NCI-H2196 treated with DMSO at 0.1 percent for 48 hours (cell line): ENCODE results near the gene WNT4.
"Not testable (repeated sequence)": the region's sequence is repeated elsewhere in the genome, so short reads cannot be mapped to it uniquely, and the experiment has no call there.

Experiments
- DNase-seq: peaks from one replicate; lab custom pipeline; 2025; ENCODE audit not compliant: unreplicated experiment; lab: John Stamatoyannopoulos, UW

WNT4 gene

DNA sequence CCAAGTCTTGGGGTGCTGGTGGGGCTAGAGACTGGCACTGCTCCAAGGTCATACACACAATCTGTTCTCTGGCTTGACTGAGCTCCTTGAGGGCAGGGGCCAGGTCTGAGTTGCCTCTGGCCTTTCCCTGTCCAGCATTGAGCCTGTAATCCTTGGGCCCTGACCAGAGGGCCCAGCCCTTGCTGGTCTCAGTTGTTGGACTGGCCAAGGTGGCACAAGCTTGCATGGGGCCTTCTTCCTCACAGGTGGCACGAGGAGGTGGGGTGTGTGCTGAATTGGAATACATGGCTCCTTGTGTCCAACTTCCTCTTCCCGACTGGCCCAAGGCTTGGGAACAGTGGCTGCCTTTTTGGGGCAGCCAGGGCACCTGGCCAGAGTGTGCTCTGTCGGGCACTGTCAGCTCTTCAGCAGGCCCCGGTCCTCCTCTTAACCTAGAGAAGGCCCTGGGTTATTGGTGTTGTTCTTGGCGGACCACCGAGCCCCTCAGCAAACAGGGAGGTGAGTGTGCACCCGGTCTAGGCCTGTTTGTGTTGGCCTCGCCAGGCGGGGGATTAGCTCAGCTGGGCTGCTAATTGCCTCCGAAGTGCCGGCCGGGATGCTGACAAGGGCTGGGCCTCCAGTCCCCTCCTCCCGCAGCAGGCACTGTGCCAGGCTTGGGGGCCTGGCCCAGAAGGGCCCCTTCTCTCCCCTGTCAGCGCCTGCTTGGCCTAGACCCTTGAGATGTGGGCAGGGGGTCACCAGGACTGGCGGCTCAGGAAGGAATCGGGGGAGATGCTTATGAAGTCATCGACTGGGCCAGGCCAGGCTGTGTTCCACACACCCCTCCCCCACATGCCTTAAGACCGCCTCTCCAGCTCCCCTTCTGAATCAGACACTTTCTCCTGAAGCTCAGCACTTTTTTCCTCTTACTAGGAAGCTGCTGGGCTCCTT lies 28.5 kb downstream of the WNT4 start:
- no peak for DNase-seq

DNA sequence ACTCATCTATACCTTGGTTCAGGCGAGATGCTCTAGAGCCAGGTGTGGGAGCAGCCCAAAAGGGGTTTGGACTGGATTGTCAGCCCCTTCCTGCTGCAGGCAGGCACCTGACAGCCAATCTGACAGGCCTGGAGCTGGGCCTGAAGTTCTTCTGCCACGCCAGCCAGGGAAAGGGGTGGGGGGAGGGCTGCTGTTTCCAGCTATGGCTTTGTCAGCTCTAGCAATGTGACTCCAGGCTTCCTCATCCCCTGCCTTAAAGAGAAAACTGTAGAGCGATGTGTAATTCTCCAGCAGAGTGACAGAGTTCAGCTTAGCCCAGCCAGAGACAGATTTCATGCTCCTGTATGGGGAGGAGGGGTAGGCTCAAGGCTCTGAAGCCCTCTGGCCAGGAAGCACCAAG lies 30.3 kb downstream of the WNT4 start:
- DNase-seq: no peak

DNA sequence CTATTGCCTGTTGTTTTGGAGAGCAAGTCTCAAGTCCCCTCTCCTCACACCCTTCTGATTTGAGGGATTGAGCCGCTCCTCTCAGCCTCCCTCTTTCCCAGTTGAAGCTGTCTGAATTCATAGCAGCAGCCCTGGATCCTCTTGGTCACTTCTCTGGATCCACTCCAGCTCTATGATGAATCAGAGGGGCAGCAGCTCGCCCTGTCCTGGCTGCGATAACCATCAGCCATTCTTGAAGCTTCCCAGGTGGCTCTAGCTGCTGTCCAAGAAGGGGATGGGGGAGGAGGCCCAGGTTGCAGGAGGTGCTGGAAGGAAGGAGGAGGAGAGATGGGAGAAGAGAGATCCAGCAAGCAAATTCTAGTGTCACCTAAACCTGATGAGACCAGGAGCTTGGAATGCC lies 31.3 kb downstream of the WNT4 start:
- no peak for DNase-seq

DNA sequence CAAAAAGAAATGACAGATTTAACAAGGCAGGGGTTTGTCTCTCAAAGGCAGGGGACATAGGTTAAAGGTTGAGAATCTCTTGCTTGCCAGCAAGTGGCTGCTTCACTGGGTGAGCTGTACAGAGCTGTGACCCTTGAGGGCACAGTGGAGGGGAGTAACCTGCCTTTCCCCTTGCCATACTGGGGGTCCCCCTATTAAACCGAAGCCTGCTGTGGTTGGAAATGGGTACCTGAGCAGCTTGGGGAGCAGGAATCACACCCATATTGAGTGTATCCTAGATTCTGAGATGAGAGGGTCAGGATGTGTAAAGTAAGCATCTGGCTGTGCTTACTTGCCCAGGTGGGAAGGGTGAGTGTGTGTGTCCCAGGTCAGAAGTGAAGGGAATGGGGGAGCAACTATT lies 31.8 kb downstream of the WNT4 start:
- DNase-seq: no peak

DNA sequence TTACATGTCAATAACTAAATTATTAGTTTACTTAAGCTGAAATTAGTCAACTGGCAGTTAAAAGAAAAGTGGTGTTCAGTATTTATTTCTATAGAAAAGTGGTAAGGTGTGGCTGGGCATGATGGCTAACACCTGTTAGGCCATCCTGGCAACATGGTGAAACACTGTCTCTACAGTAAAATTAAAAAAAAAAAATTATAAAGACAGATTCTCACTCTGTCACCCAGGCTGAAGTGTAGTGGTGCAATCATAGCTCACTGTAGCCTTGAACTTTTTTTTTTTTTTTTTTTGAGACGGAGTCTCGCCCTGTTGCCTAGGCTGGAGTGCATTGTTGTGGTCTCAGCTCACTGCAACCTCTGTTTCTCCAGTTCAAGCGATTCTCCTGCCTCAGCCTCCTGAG lies 32.9 kb downstream of the WNT4 start:
- DNase-seq: no peak

DNA sequence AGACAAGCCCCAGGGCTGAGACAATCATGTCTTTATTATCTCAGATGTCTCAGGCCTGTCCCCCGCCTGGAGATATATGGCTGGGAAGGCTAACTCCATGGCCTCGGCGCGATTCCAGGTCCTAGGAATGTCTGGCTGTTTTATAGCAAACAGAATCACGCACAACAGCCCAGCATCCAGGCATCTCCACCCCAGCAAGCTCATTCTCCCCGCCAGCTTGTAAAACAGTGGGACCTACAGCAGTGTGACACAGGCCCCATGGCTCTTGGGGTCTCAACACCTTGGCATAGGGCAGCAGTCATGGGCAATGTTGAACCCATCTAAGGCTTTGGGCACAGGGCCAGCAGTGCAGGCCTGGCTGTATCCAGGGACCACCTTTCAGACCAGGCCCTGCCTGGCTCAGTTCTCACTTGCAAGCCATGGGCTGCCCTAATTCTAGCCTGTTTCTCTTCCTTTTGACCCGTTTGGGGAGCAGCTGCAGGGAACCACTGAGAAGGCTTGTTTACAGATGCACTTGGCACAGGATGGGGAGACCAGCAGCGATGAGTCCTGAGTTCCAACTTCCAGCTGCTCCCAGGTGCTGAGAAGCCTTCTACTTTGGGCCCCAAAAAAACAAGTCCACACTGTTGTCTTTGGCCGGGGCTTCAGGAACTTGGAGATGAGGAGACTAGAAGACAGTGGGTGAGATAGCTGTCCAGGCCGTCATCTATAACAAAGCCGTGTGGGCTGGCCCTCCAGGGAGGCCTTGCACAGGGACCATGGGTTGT lies 34.4 kb downstream of the WNT4 start:
- DNase-seq: no peak

DNA sequence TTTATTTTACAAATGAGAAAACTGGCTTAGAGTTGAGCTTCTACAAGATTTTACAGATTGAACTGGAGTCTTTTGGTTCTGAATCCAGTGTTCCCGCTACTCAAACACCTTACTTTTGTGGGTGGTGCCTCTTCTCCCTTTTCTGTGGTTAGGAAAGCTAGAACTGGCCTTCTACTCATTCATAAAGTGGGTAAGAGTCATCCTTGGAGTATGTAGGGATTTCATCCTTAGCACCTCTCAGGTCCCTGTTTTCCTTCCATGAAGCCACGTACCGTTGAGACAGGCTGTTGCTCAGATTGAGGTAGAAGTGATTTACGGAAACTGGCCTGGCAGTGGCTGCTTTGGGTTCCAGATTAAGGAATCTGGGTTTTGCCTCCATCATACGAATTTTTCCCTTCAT lies 35.8 kb downstream of the WNT4 start:
- DNase-seq: no peak

DNA sequence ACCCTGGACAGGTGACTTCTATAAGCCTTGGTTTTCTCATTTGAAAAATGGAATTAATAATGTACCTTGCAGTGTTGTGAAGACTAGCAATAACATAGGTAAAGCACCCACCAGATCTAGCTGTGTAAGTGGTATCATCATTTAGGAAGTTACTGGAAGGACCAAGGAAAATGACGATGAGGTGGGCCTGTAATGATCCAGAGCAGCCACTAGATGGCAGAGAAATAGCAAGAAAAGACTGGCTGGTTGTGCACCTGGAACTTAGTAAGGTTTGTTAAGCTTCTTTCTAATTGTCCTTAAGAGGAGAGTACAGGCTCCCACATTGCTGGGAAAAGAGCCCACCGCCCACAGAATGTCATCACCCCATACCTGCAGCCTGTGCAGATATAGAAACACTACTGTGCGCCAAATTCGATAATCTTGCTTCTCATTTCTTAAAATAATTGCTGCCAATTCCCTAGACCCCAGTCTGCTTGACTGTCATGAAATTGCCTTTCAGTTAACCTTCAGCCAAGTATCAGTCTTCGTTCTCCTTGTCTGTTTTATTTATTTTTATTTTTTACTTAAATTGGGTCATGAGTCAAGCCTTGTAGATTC lies 37.2 kb downstream of the WNT4 start:
- DNase-seq: peak; percentile 46

DNA sequence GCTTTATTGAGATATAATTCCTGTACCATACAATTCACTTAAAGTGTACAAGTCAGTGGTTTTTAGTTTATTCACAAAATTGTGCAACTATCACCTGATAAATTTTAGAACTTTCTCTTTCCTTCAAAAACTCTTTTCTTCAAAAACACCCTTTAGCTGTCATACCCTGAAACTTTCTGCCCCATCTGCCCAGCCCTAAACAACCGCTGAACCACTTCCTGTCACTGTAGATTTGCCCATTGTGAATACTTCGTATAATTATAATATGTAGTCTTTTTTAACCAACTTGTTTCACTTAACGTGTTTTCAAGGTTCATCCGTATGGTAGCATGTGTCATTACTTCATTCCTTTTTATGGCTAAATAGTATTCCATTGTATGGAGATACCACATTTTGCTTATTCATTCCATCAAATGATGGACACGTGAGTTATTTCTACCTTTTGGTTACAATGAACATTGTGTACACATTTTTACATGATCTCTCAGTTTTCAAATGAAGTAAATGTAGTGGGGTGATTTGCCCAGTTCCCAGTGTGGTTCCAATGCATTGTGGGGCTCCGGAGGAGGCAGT lies 37.9 kb downstream of the WNT4 start:
- DNase-seq: no peak

DNA sequence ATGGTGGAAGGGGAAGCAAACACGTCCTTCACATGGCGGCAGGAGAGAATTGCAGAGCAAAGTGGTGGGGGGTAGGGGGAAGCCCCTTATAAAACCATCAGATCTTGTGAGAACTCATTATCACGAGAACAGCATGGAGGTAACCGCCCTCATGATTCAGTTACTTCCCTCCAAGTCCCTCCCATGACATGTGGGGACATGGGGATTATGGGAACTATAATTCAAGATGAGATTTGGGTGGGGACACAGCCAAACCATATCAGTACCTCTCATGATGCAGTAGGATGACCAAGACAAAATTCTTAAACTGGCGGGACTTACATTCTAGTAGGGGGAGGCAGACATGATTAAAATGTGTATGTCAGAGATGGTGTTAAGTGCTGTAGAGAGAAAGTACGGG lies 38.8 kb downstream of the WNT4 start:
- no peak for DNase-seq

DNA sequence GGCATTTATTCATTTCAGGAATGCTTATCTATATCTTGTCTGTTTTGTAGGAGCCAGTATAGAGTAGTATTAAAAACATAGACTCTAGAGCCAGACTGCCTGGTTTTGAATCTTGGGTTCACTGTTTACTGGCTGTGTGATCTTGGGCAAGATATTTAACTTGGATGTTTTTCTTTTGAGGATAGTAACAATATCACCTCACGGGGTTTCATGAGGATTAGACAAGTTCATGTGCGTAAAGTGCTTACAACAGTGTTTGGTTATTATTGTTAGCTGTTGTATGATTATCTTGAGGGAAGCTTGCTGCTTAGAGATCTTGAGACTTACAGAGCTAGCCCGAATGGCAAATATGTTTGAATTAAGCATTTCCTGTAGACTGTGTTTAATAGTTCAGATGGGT lies 40.2 kb downstream of the WNT4 start:
- DNase-seq: no peak

DNA sequence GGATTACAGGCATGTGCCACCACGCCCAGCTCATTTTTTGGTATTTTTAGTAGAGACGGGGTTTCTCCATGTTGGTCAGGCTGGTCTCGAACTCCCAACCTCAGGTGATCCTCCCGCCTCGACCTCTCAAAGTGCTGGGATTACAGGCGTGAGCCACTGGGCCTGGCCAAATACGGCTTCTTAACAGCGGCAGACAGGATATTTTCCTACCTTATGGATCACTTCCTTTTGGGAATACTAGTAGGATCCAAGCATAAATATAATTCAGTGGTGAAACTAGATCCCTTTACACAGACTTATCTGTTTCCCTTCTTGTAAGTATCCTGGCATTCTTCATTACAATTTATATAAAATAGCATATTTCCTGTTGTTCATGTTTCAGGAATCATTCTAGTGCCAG lies 40.9 kb downstream of the WNT4 start:
- no peak for DNase-seq

DNA sequence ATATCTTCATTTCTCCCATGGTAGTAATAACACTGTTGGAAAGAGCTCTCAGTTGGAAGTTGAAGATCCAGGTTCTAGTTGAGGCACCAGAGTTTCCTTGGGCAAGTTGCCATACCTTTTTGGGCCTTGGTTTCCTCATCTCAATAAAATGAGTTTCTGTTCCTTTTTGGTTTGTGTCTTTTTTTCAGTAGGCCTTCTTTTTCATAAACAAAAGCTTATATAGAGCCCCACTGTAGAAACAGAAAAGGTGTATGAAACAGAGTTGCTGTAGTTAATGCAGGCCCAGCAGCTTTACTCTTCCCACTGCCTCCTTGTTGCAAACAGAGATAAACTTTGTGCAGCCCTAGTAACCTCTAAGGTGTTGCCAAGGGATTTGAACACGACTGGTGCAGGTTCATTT lies 41.7 kb downstream of the WNT4 start:
- no peak for DNase-seq

DNA sequence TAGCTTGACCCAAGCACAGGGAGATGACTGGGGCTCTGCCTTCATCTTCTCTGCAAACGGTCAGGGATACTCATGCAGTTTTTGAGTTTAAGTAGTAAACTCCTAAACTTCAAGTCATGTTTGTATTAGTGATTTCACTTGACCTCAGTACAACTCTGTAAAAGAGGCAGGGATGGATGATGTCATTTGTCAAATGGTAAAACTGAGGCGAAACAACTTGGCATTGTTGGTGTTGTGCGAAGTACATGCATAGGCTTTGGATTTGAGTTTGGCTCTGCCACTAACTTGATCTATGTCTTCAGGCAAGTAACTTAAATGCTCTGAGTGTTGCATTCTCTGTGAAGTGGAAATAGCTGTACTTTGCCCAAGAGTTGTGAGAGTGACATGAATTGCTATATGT lies 42.7 kb downstream of the WNT4 start:
- DNase-seq: no peak

DNA sequence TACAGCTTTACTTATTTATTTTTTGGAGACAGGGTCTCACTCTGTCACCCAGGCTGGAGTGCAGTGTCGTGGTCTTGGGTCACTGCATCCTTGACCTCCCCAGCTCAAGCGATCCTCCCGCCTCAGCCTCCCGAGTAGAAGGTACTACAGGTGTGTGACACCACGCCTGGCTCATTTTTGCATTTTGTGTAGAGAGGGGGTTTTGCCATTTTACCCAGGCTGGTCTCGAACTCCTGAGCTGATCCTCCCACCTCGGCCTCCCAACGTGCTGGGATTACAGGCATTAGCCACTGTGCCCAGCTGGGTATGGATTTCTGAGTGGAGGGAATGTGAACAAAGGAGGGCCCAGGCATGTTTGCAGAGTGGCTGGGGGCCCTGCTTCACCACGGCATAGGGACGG lies 44.1 kb downstream of the WNT4 start:
- no peak for DNase-seq

DNA sequence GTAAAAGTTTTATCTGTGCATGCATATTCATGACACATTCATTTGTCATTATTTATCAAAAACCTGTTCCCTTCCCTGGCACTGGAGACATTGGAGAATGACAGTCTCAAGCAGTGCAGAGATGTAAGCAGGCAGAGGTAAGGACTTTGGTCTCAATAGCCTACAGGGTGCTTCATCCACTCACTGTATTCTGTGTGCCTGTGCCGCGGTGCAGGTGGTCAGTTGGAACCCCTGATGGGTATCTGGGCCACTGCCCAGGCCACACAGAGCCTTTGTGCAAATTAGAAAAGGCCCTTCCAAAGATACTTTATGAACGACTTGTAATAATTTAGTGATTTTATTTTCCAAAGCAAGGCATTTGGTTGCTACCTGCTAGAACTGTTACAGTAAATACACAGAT lies 46.4 kb downstream of the WNT4 start:
- no peak for DNase-seq

DNA sequence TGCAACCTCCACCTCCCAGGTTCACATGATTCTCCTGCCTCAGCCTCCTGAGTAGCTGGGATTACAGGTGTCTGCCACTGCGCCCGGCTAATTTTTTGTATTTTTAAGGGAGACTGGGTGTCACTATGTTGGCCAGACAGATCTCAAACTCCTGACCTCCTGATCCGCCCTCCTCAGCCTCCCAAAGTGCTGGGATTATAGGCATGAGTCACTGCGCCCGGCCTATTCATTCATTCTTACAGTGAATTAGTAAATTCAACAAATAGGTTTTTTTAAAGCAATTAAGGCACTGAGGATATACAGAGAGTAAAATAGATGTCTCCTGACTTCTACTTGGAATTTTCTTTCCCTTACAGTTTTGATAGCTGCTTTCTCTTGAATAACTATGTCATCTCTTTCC lies 46.9 kb downstream of the WNT4 start:
- no peak for DNase-seq

DNA sequence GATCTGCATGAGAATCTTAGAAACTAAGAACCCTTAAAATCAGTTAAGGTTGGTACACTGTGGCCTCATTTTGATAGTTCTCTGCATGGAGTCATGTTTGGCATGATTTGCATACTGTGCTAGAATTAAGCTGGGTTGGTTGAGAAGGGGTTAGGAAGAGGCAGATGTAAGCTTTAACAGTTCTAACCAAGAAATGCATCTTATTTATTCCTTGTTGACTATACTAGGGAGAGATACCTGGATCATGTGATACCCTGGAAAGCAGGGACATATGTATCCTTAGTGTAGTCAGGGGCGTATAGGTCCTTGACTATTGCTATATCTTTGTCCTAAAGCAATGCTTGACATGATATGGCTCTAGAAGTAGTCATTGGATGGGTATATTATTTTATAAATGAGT lies 49.4 kb downstream of the WNT4 start:
- DNase-seq: no peak

DNA sequence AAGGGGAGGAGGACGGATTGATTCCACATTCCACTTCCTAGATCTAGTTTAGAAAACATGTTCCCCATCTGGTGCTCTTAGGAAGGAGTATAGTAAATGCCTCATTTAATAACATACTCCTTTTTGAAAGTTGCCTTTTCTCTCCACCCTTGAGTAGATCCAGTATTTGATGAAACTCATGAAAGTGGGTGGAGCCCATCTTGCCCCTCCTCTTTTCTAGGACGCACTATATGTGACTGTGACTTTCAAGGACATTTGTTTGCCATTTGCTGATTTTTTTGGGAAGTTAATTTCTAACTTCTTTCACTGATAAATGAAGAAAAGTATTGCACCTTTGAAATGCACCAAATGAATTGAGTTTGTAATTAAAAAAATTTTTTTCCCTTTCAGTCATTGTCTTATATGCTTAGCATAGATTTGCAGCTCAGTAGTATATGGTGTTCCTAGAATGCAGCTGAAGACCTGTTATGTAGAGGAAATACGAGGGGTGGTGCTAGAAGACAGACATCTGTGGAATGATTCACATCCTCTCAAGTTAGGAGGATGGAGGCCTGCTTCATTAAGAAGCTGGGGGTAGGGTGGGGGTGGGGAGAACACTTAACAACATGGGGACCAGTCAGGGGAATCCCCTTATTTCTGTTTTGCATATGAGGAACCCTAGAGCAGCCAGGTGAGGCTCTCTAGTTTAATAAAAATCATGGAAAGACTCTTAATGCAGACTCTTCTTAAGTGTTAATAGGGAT lies 50.7 kb downstream of the WNT4 start:
- not testable (repeated sequence) for DNase-seq

DNA sequence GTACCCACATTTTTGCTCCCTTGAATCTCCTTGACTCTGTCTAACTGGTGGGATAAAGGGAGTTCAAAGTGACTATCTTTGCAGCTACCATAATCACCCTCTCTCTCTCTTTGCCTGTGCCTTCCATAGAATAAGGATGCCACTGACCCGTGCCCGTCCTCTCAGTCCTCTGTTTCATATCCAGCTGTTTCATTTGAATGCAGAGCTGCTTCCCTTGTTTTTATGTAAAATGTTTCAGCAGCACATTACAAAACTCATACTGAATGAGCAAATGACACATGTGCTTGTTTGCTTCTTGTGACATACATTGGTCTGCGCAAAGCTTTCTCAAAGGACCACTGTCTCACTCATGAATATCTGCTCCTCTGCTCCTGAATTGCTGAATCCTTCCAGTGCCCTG lies 52.0 kb downstream of the WNT4 start:
- no peak for DNase-seq

DNA sequence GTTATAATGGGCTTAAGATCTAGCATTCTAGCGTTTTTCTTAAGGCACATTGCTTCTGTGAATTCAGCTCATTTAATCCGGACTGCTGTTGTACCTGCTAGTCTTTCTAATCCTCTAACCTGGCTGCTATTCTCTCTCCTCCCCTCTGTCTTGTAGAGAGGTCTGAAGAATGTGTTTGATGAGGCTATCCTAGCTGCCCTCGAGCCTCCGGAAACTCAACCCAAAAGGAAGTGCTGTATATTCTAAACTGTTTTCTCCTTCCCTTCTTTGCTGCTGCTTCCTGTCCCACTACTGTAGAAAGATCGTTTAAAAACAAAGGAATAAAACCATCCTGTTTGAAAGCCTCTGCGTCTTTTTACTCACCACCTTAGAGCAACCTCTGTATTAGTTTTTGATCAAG lies 53.1 kb downstream of the WNT4 start:
- DNase-seq: no peak
